CD4-positive, alpha-beta T cell treated with Interferon gamma for 1 hour (primary cell): ENCODE results near the gene PLS1.
"Not testable (repeated sequence)": the region's sequence is repeated elsewhere in the genome, so short reads cannot be mapped to it uniquely, and the experiment has no call there.

Experiments
- DNase-seq: peaks from one replicate; pipeline ENCODE4 v3.0.0-alpha.2; 2020

PLS1 gene

DNA sequence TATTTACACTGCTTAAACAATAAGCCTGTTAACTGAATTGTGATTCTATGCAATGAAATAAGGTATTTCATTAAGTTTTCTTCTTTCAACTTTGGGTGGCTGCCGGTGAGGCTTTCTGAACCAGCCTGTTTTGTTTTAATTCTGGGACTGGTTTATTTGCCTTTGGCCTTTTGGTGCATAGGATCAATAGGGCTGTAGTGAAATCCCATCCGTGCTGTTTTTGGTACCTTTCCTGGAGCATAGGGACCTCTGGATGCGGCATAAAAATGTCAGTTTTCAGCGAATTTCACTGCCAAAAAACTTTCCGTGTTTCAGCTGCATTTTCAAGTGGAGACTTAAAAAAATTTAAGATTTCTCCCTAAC lies 514 bp downstream of the PLS1 start:
- DNase-seq = no peak

GRCh38 chr3:142597906-142598305 lies 1.7 kb downstream of the PLS1 start:
- DNase-seq = no peak

GRCh38 chr3:142601713-142602112 lies 5.5 kb downstream of the PLS1 start:
- no peak for DNase-seq

DNA sequence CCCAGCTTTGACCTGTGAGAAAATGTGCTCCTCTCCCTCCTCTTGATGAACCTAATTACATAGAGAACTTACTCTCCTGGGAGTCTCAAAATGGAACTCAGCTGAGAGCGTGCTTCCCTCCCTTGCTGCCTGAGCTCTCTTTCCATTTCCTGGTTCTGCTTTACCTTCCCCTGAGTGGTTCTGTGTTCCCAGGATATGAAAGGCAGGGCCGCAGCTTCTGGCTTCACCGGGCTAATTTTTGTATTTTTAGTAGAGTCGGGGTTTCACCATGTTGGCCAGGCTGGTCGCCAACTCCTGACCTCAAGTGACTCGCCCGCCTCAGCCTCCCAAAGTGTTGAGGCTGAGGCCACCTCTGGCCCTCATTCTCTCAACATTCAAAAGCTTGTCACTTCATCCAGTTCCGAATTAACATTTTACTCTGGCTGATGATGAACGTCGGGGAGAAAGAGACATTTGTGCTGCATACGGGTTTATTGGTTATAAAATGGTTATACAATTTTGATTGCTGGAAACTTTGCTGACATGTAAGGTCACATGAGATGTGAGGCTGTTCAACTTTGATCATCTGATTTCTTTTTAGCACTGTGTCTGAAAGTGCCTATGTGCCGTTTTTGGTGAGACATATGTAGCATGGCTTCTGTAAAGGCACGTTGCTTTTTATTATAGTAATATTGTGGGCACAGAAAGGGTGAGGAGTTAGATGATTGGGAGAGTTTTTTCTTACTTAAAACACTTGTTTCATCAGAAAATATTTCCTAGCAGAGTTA lies 6.6 kb downstream of the PLS1 start:
- DNase-seq = no peak

DNA sequence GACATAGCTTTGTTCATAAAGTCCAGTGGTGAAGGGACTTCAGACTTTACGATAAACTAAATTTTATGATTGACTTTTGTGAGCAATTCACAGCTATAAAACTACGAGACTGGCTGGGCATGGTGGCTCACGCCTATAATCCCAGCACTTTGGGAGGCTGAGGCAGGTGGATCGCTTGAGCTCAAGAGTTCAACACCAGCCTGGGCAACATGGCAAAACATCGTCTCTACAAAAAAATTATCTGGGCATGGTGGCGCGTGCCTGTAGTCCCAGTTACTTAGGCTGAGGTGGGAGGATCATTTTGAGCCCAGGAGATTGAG lies 7.2 kb downstream of the PLS1 start:
- DNase-seq = not testable (repeated sequence)

DNA sequence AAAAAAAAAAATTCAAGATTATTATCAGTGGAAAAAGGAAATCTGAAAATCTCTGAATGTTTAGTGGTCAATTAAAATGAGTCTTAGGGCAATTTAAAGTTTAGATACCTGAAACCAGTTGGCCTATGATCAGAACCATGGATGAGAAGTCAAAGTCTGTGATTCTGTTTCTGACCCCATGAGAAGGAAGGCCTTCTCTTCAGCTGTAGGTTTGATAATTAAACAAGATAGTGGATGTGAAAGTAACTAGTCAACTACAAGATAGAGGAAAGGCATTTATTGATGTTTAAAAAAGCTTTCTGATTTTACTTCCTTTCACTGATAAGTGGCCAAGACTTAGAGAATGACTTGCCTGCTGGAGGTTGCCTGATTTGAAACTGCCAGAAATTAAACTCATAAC lies 8.7 kb downstream of the PLS1 start:
- DNase-seq = no peak

DNA sequence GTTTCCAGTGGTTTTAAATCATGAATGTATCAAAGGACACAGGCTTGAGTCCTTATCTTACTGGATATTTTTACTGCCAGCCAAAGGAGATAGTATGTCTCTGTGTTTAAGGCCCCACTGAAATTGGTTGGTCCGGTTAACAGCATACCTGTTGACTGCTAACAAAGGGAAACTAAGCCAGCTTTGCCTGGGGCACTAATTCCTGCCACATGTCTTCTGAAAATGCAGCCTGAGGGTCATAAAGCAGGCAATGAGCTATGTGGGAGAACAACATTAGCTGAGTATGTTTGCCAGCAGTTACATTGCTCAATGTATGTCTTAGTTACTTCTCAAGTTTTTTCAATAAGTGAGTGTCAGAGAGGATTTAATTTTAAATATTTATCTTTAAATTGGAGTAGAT lies 12.4 kb downstream of the PLS1 start:
- DNase-seq = no peak

DNA sequence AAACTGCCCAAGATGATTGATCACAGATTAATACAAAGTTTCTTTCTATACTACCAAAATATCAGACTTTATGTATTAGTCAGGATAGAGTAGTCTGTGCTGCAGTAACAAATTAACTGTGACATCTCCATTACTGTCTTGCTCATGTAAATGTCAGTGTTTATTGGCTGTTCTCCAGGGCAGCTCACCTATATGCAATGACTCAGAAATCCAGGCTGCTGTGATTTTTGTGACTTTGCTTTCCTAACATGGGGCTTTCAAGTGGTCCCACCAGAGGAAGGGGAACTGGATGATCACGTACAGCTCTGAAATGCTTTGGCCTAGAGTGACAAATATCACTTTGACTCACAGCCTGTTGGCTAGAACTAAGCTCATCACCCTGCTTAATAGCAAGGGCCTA lies 12.9 kb downstream of the PLS1 start:
- no peak for DNase-seq

- DNase-seq = no peak
These were observed 15.0 kb downstream of the PLS1 start for GRCh38 chr3:142611206-142611605.

DNA sequence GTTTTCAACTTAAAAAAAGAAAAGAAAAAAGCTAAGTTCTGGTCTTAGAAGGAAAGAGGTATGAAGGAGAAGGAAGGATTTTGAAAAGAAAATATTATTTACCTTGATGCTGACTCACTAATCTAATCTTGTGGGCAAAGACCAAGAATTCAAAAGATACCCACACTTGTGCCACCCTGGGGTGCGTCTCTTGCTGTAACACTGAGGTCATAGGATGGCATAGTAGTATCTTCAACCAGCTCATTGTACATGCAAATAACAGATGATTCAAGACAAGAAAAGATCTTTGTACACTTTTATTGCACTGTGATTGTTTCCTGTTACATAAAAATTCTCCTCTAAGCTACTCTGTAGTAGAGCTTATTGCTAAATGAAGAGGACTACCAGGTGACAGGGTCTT lies 17.3 kb downstream of the PLS1 start:
- no peak for DNase-seq

DNA sequence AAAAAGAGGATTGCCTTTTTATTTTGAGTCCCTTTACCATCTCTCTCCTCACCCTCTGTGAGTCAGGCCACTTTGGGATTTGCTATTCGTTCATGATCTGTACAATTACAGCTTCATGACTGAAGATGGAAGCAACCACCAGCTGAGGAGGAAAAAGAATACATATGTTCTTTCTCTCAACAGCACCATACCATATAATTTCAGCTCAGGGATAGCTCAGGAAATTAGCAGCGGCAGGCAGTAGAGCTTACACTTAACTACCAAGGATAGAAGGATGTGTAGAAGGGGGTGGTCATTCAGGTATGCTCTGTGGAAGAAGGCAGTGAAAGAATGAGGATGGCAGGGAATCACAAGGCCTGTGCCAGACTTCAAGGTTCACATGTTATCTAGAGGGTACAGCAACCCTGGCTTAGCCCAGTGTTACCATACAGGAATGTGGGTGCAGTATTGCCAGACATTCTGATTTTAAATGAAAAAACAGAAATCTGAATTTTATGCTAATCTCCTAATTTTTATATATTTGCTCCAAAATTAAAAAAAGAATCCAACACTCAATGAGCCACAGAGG lies 17.9 kb downstream of the PLS1 start:
- no peak for DNase-seq

DNA sequence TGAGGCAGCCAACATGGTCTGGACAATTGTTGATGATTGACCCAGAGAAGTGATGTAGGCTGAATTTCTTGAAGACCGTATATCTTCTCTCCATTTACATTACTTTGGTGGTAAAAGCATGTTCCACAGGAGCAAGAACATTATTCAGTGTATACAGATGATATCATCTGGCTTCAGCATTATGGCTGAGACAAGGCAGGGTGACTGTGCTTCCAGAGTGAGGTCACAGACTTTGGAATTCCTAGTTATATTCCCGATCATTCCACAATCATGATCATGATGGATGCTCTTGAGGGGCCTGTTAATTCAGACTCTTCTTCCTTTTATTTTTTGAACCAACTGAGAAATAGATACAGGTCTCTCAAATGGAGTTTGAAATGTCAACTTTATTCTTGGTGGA lies 19.0 kb downstream of the PLS1 start:
- DNase-seq = no peak

- no peak for DNase-seq
These were observed 22.8 kb downstream of the PLS1 start for GRCh38 chr3:142618917-142619461.

GRCh38 chr3:142622405-142622804 lies 26.2 kb downstream of the PLS1 start:
- no peak for DNase-seq

DNA sequence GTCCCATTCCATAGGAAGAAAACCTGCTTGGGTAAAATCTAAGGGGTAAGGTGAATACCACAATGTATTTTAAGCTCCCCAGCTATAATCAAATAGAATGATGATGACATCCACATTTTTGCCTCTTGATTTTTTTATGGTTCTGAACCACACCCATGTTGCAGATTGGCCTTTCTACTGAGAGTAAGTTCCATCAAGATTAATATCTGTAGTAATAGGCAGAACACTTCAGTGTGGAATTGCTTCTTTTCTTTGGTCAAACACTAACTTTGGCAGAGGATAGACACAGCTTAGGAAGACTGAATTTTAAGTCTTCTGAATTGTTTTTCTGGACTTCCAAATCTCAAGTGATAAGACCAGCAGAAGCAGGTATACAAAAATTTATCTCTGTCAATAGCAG lies 27.0 kb downstream of the PLS1 start:
- no peak for DNase-seq

- no peak for DNase-seq
These were observed 28.4 kb downstream of the PLS1 start for GRCh38 chr3:142624341-142625152.

GRCh38 chr3:142625153-142625440 lies 28.9 kb downstream of the PLS1 start:
- no peak for DNase-seq

DNA sequence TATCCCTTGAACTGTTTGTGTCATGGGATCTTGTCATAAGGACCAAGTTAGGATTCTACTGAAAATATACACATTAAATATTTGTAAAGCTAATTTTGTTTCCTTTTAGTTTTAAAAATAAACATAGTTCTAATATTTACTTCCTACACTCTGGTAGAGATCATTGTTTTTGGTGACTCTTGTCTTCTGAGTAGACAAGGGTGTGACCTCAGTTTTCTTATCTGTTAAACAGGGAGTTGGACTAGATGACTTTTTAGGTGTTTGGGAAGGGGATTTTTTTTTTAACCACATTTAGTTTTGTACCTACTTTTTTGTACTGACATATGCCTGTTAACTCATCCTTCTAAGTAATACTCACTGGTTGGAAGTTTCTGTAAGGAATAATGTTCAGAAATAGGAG lies 30.8 kb downstream of the PLS1 start:
- no peak for DNase-seq

DNA sequence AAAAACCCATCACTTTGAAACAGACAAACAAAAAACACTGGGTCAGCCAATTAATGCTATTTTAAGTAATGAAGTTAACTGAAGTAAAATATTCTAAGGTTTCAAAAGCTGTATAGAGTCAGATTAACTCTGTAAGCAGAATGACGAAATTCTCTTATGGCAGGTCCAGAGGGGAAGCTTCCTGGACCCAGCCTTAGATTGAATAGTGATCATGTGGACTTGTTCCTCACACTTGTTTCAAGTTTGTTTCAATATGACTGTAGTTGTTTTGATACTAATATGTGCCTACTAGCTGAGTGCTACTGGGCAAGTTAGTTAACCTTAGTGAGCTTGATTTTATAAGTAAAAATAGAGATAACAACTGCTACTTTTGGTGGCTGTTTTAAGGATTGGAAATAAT lies 32.6 kb downstream of the PLS1 start:
- no peak for DNase-seq

- no peak for DNase-seq
These were observed 36.9 kb downstream of the PLS1 start for GRCh38 chr3:142633073-142633472.

DNA sequence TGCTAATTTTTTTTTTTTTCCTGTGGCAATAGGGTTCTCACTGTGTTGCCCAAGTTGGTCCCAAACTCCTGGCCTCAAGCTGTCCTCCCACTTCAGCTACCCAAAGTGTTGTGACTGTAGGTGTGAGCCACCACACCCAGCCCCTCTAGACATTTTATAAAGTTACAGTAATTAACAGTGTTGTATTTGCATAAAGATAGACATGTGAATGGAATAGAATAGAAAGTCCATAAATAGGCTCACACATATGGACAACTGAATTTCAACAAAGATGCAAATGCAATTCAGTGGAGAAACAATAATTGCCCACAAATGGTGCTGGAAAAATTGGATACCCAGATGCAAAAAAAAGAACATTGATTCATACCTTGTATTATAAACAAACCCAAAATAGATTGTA lies 39.9 kb downstream of the PLS1 start:
- DNase-seq = no peak

GRCh38 chr3:142636664-142637063 lies 40.5 kb downstream of the PLS1 start:
- no peak for DNase-seq

GRCh38 chr3:142638291-142638690 lies 42.1 kb downstream of the PLS1 start:
- no peak for DNase-seq

DNA sequence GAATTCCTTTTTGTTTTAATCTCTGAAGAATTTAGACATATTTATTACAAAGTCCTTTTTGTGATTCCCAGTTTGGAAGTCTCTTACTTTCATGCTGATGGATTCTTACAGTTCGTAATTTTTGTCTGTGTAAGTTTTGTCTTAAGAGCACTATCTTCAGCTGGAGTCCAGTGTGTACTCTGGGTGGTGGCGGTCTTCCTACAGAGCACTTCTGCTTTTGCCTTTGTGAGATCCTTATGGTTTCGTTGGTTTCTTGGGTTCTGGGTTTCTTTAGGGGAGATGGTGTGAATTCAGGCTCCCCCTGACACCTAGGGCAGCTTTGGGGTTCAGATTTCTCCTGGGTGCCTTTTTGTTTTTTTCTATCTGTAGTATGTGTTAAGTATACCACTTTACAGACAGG lies 45.3 kb downstream of the PLS1 start:
- no peak for DNase-seq
